GM13976 (cell line): ENCODE data around the gene COASY.
A peak's percentile ranks its signal among the peaks of the same experiment; 100 is the strongest.

Source experiments
- DNase-seq: peaks from one replicate; pipeline ENCODE4 v3.0.0; 2012; ENCODE audit warnings: low spot score
- CTCF ChIP-seq: IDR thresholded peaks from 2 replicates; pipeline ENCODE4 v1.5.1; 2012; ENCODE audit warnings: borderline replicate concordance, mild to moderate bottlenecking; ENCODE audit not compliant: insufficient read depth; ENCODE audit errors: extremely low read depth, missing control alignments, control extremely low read depth
- in situ Hi-C: fragments of 300-500 bp; cut with MboI; formaldehyde crosslinking; loops from one replicate; pipeline ENCODE4 v1.12.0; 2022; ENCODE audit warnings: low sequenced_read_pairs, mixed read lengths, inconsistent platforms; ENCODE audit not compliant: unreplicated experiment

The COASY gene

GRCh38 chr17:42581744-42582270, 19.9 kb downstream of the COASY start:
- no peak for DNase-seq
- TF ChIP-seq CTCF: no peak
- in situ Hi-C loops: no loop called here

DNA sequence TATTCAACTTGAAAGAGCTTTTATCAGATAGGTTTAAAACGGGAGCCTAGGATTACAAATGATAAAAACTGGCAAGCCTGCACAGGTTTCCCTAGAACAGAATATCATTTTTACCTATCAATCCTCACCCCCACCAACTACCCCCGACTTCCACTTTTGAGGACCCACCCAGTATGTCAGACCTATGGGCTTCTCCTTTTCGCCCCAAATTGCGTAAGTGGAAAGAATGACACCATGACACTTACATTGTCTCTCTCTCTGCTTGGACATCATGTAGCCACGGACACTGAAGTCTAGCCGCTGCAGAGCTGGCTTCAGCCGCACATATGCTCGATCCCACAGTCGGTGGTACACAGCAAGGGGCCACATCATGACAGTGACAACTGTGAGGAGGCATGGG, 22.9 kb downstream of the COASY start:
- no peak for DNase-seq
- in situ Hi-C loops: no loop called here
- TF ChIP-seq CTCF: no peak

- in situ Hi-C loops: no loop called here
- TF ChIP-seq CTCF: no peak
- no peak for DNase-seq
Measured at GRCh38 chr17:42585353-42585752, 23.4 kb downstream of the COASY start.

DNA sequence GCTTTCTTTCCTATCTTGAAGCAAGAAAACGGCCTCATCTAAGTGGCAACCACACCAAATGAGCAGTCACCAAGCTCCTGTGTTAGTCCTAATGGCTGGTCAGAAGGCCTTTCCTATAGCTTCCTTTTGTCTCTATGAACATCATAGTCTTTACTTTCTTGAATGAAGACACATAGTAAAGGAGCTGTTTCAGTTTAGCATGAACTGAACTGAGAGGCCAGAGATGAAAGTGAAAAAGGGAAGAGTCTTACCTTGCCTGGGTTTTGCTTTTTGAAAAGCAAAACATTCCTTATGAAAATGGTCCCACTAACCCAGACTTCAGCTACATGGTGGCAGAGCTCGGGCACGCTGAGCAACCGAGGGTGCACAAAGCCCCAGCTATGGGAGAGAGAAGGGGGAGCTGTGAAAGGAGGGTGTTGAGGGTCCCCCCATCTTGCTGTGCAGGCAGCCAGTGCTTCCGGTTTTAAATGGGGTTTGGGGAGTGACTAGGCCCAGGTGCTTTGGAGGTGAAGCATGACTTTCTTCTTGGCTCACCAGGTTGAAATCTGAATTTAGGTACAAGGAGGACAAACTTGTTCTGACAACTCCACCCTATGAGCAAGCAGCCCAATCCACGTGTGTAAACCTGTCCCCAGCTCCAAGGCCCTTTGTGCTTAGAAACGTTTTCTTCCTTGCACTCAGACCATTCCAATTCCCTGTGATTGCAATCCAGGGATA, 24.7 kb downstream of the COASY start:
- no peak for TF ChIP-seq CTCF
- peak; percentile 61 for DNase-seq
- in situ Hi-C loops: no loop called here

DNA sequence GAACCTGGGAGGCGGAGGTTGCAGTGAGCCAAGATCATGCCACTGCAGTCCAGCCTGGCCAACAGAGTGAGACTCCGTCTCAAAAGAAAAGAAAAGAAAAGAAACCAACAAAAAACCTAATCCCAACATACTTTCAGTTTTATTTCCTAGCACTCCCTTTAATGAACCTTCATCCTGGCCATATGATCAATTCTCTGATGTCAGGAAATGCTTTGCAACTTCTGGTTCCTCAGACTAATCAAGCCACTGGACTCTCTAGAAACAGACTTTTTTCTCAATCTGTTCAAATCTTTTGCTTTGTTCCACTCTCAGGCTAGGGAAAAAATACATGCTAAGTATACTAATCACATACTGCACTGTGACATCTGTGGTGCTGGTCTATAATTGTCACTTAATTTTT, 28.9 kb downstream of the COASY start:
- DNase-seq: no peak
- no peak for TF ChIP-seq CTCF
- in situ Hi-C loops: no loop called here

- in situ Hi-C loops: no loop called here
- no peak for DNase-seq
- TF ChIP-seq CTCF: no peak
Measured at GRCh38 chr17:42591411-42591810, 29.5 kb downstream of the COASY start.
